Measurements from ENCODE around the gene DNMBP. TPM values are rescaled to one million over a fixed set of nuclear protein-coding genes. Genes with fewer than 3 reads are reported as not detected.

Gene DNMBP
- total RNA-seq, 4 donors from 2014 or later: 21.6 to 28.8 (median 24.6) TPM

DNA sequence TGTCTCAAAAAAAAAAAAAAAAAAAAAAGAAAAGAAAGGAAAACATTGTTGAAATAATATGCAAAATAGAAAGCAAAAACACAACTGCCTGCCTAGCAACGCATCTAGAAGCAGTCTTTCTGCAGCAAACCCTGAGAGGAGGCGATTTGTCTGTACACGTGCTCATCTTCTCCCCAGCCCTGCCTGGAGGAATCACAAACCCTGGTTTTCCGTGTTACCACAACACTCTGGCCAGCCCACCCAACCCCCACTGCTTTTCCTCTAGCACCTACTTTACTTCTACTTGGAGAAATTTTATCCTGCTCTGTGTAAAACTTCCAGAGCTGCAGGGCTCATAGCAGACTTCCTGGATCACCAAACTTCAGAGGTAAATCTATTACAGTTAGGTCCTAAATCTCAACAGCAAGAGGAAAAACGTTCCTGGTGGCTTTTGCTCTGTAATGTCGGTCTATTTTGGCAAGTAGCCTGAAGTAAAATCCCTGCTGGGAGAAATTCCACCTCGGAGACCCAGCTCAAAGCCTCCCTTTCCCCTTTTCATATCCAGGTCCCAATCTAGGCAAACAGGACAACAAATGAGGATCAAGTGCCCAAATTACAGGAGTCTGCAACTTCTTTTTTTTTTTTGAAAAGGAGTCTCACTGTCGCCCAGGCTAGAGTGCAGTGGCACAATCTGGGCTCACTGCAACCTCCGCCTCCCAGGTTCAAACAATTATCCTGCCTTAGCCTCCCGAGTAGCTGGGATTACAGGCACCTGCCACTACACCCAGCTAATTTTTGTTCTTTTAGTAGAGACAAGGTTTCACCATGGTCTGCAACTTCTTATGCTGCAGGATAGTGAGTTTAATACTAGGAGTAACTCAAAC lies 91.6 kb downstream of the DNMBP start:
- 15 to 20% methylated on average over 10 of the region's 10 CpGs for WGBS, 2 donors
- H3K27ac ChIP-seq: peak overlapping the region in 3 of 4 donors; percentile 31 to 78 (median 64)
- H3K4me1 ChIP-seq: peaks cover 0 to 31% (median 7%) of the 10 kb centered on the region in 4 donors
- TF ChIP-seq POLR2A (IDR thresholded peaks at IDR 0.05) (no peak), EP300 (IDR thresholded peaks at IDR 0.05) (no peak)
- TF ChIP-seq, protein P1, sequence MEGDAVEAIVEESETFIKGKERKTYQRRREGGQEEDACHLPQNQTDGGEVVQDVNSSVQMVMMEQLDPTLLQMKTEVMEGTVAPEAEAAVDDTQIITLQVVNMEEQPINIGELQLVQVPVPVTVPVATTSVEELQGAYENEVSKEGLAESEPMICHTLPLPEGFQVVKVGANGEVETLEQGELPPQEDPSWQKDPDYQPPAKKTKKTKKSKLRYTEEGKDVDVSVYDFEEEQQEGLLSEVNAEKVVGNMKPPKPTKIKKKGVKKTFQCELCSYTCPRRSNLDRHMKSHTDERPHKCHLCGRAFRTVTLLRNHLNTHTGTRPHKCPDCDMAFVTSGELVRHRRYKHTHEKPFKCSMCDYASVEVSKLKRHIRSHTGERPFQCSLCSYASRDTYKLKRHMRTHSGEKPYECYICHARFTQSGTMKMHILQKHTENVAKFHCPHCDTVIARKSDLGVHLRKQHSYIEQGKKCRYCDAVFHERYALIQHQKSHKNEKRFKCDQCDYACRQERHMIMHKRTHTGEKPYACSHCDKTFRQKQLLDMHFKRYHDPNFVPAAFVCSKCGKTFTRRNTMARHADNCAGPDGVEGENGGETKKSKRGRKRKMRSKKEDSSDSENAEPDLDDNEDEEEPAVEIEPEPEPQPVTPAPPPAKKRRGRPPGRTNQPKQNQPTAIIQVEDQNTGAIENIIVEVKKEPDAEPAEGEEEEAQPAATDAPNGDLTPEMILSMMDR (IDR thresholded peaks at IDR 0.05): no peak
- DNase-seq (ENCODE audit: low spot score in 2 of 2): no peak
- no peaks in the 10 kb centered on the region for H3K9me3 ChIP-seq
- no peaks in the 10 kb centered on the region for H3K36me3 ChIP-seq
- no peaks in the 10 kb centered on the region for H3K27me3 ChIP-seq
- H3K4me3 ChIP-seq: peak overlapping the region in 2 of 4 donors; percentile 13 to 27

DNA sequence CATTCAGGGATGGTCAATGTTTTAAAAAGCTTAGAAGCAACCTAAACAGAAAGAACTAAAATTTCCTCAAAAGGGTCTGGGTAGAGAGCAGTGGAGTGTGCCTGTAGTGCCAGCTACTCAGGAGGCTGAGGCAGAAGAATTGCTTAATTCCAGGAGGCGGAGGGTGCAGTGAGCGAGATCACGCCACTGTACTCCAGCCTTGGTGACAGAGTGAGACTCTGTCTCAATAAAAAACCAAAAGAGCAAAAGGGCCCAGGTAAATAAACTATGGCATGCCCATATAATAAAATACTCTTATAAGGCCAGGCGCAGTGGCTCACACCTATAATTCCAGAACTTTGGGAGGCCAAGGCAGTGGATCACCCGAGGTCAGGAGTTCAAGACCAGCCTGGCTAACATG lies 93.0 kb downstream of the DNMBP start:
- Histone ChIP-seq H3K4me1 (peaks cover 0 to 45% (median 7%) of the 10 kb centered on the region in 4 donors), H3K27ac (no peak overlapping the region), H3K4me3 (no peak overlapping the region), H3K9me3 (no peaks in the 10 kb centered on the region), H3K27me3 (no peaks in the 10 kb centered on the region), H3K36me3 (no peaks in the 10 kb centered on the region)
- TF ChIP-seq EP300 (IDR thresholded peaks at IDR 0.05): no peak
- TF ChIP-seq POLR2A (IDR thresholded peaks at IDR 0.05): no peak
- TF ChIP-seq, protein P1 (IDR thresholded peaks at IDR 0.05): no peak
- DNase-seq (ENCODE audit: low spot score in 2 of 2): no peak
- WGBS, 2 donors: 92 to 99% methylated on average over 5 of the region's 5 CpGs

DNA sequence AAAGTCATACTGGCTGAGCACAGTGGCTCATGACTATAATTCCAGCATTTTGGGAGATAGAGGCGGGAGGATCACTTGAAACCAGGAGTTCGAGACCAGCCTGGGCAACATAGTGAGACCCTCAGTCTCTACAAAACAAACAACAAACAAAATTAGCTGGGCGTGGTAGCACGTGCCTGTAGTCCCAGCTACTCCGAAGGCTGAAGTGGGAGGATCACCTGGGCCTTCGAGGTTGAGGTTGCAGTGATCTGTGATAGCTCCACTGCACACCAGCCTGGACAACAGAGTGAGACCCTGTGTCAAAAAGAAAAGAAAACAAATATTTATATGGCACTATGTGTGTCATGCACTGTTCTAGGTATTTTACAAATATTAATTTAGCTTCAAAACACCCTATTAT lies 94.3 kb downstream of the DNMBP start:
- Histone ChIP-seq H3K4me3 (no peak overlapping the region), H3K27me3 (no peaks in the 10 kb centered on the region), H3K27ac (no peak overlapping the region), H3K4me1 (peaks cover 0 to 51% (median 7%) of the 10 kb centered on the region in 4 donors), H3K36me3 (no peaks in the 10 kb centered on the region), H3K9me3 (no peaks in the 10 kb centered on the region)
- DNase-seq (ENCODE audit: low spot score in 2 of 2): no peak
- WGBS, 2 donors: 96% methylated on average over 6 of the region's 6 CpGs
- no peak for TF ChIP-seq EP300 (IDR thresholded peaks at IDR 0.05)
- no peak for TF ChIP-seq POLR2A (IDR thresholded peaks at IDR 0.05)
- TF ChIP-seq, protein P1 (IDR thresholded peaks at IDR 0.05): no peak

DNA sequence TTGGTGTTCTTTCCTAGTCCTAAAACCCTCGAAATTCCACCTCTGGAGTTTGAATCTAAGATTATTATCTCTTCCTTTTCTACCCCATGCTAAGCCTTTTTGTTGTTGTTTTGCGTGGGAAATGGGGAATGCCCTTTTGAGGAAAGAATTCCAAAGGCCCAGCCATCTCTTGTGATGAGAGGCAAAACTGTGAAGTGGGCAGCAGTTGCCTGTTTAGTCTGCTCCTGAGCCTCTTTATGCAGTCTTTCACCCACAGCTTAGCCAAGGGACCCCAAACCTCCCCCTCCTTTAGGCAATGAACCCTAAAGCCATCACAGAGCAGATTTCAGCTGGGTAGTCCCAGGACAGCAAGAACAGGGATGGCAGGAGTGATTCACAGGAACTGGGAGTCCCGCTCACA lies 95.5 kb downstream of the DNMBP start:
- H3K36me3 ChIP-seq: peaks cover 0 to under 1% (median 0%) of the 10 kb centered on the region in 3 donors
- H3K27me3 ChIP-seq: no peaks in the 10 kb centered on the region
- H3K27ac ChIP-seq: peak overlapping the region in 1 of 4 donors; percentile 55
- TF ChIP-seq EP300 (IDR thresholded peaks at IDR 0.05) (no peak), POLR2A (IDR thresholded peaks at IDR 0.05) (no peak)
- TF ChIP-seq, protein P1 (IDR thresholded peaks at IDR 0.05): no peak
- H3K9me3 ChIP-seq: no peaks in the 10 kb centered on the region
- no peak overlapping the region for H3K4me3 ChIP-seq
- peaks cover 0 to 57% (median 7%) of the 10 kb centered on the region in 4 donors for H3K4me1 ChIP-seq
- WGBS, 2 donors: 52 to 58% methylated on average over 3 of the region's 3 CpGs
- no peak for DNase-seq (ENCODE audit: low spot score in 2 of 2)

DNA sequence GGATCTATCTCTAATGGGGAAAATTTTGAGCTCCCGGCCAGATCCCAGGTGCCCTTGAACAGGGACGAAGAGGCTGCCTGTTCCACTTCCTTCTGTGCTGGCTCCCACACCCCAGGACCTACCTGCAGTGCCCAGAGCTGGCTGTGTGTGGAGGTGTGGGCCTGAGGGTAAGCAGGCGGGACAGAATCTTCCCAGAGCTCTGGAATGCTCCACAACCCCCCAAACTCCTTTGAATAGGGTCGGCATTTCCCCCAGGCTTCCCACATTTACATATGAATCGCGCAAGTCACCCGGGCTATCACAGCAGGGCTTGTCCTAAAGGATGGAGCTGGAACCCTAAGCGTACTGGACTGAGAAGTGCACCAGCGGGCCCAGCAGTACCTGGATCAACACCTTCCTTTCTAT lies 95.9 kb downstream of the DNMBP start:
- peak overlapping the region in 1 of 4 donors; percentile 55 for H3K27ac ChIP-seq
- DNase-seq (ENCODE audit: low spot score in 2 of 2): no peak
- 48 to 52% methylated on average over 9 of the region's 9 CpGs for WGBS, 2 donors

More for the DNA sequence above, 95.9 kb downstream of the DNMBP start:
- no peaks in the 10 kb centered on the region for H3K9me3 ChIP-seq
- peaks cover 0 to 55% (median 6%) of the 10 kb centered on the region in 4 donors for H3K4me1 ChIP-seq
- no peaks in the 10 kb centered on the region for H3K27me3 ChIP-seq
- H3K36me3 ChIP-seq: peaks cover 0 to 5% (median 0%) of the 10 kb centered on the region in 3 donors
- no peak for TF ChIP-seq POLR2A (IDR thresholded peaks at IDR 0.05)
- TF ChIP-seq, protein P1 (IDR thresholded peaks at IDR 0.05): no peak
- no peak for TF ChIP-seq EP300 (IDR thresholded peaks at IDR 0.05)
- no peak overlapping the region for H3K4me3 ChIP-seq

Data from tibial nerve (tissue), 4 donors.